ENCODE results near the gene PRKN.

Gene PRKN

GRCh38 chr6:161802231-161802630 lies 925.3 kb downstream of the PRKN start:
- no peak for DNase-seq (ENCODE audit: low read depth in 2 of 2)

DNA sequence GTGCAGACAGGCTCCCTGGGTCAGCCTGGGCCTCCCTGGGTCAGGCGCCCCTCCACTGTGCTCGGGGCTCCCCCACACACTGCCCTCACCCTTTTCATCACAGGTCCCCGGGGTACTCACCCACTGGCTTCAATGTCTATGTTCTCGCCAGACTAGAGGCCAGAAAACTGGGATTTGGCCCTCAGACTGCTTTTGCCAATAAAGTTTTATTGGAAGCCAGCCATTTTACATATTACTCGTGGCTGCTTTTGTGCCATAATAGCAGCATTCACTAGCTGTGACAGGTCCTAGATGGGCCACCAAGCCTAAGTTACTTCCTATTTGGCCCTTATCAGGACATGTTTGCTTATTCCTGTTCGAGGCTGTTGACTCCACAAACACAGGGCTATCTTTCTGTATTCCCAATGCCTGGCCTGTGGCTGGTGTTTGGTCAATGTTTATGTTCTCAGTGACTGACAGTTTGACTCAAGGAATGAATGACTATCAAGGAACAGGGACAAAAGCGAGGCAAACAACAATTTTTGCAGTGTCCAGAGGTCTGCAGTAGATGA lies 928.6 kb downstream of the PRKN start:
- DNase-seq (ENCODE audit: low read depth in 2 of 2) = no peak

DNA sequence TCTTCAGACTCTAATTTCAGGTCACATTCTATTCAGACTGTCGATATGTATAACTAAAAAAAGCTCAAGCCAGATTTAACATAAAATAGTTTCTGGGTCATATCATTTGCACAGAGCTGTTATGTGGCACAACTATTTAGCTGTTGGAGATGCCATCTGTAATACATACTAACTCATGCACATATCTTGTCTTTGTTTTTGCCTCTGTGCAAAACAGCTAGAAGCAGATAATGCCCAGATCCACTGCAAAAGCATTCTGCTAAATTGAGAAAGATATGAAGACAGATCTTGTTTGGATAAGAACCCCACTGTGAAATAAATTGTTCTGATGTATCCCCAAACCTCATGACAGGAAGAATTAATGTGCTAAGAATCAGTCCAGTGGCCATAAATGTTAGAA lies 930.9 kb downstream of the PRKN start:
- no peak for DNase-seq (ENCODE audit: low read depth in 2 of 2)

DNA sequence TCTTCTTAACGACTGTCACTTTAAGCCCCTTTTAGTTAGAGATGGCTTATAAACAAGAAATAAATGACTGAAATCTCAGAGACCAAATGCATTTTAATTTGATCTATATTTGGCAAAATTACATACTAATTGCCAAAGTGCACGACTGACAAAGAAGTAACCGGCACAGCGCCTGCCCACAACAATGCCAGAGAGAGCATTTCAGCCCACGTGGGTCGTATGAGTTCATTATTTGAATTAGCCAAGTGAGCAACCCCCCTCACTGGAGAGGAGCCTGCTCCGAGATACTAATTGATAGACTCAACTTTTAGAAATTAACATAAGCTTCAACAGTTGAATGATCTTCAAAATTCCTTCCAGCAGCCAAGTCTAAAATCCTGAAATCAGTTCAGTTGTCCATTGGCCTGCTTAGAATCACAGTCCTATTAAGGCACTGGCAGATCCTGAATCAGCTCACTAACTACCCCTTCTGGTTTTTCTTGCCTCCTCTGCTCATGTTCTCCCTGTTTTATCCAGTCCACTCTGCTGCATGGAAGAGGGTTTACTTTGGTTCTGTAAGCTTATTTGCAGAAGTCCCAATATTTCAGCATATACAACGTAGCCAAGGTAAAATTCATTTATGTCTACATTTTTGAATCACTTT lies 934.6 kb downstream of the PRKN start:
- DNase-seq (ENCODE audit: low read depth in 2 of 2) = no peak

- no peak for DNase-seq (ENCODE audit: low read depth in 2 of 2)
Measured at GRCh38 chr6:161788531-161788930, 939.0 kb downstream of the PRKN start.

DNA sequence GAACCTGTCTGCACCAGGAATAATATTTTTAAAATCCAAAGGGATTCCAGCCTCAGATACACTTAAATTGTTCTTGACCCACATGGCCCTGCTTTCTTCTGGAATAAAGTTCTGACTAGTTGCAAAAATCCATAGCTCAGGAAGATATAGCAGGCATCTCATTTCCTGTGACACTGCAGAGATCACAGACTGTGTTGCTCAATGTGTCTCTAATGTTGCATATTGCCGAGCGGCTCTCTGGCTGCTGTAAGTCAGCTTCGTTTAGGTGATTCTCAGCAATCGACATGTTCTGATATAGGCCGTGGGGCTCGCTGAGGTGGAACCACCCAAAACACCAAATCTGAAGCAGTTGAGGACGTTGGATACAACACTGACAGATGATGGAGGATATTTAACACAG lies 955.4 kb downstream of the PRKN start:
- DNase-seq (ENCODE audit: low read depth in 2 of 2) = no peak

DNA sequence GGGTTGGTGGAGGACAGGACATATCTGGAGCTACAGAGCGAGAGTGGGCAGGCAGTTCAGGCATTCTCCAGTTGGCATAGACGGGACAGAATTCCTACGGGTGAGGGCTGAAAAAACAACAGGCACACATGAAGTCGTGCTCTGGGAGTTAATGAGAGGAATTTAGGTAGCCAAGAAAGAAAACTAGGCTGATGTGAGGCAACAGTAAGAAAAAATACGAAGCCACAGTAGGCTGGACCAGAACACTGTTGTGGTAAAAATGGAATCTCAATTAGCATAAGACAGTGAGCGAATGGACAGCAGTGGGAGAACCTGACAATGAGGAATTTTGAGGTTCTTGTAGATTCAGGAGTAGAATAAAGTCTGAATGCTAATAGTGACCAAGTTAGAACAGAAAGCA lies 965.6 kb downstream of the PRKN start:
- DNase-seq (ENCODE audit: low read depth in 2 of 2) = no peak

DNA sequence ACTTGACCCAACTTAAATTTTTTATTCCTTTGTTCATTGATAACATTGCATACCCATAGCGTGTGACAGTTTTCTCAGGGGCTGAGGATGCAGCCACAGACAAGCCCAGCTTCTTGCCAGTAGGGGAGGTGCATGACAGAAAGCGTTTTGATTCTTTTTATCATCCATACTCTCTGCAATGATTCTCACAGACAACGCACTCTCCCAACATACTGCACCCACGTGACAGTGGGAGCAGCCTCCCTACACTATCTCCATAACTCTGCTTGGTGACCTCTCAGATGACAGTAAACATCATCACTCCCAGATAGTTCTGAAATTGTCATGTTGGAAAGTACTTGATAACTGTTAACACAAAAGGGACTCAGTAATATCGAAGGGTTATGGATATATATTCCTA lies 972.5 kb downstream of the PRKN start:
- no peak for DNase-seq (ENCODE audit: low read depth in 2 of 2)

DNA sequence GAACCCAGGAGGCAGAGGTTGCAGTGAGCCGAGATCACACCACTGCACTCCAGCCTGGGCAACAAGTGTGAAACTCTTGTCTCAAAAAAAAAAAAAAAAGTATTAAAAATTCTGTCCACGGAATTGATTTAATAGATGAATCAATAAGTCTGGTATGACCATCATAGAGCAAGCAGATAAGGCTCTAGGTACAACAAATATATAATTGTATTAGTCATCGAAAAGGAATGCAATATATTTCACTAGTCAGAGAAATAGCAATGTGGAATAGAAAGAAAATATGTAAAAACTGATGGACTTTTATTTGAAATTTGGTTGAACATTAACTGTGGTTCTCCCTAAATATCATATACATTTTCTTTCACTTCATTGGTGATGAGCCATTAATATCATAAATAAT lies 976.9 kb downstream of the PRKN start:
- no peak for DNase-seq (ENCODE audit: low read depth in 2 of 2)

GRCh38 chr6:161749576-161749975 lies 978.0 kb downstream of the PRKN start:
- DNase-seq (ENCODE audit: low read depth in 2 of 2) = no peak

DNA sequence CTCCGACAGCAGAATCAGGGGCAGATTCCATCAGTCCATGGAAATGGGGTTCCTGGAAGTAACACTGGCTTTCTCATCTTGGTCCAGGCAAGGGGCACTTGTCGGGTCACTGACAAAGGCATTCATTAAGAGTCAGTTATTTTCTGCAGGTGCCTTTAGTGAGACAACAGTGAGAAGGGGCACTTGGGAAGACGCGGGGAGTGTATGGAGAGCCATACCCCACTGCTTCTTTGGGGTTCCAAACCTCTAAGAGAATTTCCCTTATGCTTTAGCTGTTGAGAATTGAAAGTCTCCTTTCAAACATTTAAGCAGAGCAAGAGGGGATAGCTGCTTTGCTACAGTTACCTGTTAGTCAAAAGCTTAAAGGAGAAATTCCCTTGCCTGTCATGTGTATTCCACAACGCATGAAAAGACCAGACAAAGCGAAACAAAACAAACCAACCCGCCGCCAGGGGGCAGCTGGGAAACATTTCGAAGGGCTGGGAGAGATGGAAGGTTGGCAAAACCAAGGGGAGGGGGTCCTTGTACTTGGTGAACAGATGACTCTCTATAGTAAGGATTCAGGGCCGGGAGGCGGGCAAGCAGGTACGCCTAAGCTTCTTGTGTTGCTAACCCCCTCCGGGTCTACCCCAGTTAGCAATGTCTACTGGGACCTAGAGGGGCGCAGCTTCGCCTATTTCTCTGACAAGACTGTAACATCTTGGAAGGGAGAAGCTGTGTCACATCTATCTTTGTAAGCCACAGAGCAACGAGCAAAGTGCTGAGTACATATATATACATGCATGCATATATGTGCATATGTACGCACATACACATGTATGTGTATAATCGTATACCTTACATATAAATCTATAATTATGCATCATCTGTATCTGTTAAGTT lies 978.8 kb downstream of the PRKN start:
- no peak for DNase-seq (ENCODE audit: low read depth in 2 of 2)

DNA sequence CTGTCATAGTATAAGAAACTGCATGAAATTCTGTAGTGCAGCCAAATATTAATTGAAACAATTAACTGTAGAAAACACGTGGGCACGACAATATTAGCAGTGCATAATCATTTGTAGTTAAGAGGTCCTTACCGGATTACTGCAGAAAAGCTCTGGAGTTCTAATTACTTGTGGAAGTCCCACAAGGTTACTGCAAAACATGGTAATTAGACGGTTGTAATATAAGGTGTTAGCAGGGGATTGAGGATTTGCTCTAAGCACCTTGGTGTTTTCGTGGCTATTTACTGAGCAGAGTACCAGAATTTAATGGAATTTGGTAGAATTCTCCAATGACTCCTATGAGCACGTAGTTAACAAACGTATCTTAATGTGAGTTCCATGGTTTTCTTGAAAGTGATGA lies 980.1 kb downstream of the PRKN start:
- DNase-seq (ENCODE audit: low read depth in 2 of 2) = no peak

DNA sequence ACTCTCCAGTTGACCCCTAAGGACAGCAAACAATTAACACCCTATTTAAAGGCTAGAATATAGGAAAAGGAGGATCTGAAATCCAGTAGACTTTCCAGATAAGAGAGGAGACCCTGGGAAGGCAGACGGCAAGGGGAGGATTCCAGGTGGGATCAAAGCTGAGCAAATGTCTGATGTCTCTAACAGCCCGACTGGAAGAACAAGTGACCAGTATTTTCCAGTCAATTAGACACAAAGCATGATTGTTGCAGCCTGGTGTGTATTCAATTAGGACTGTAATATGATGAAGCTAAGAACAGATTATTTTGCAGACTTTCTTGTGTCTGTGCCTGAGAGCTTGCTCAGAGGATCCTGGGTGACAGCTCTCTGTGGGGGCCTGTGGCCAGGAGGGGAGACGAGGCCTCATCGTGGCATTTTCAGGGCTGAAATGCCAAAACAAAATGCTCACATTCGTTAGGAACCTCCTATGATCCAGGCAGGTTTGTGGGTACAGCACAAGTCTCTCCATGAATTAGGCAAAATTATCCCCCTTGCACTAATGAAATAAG lies 981.9 kb downstream of the PRKN start:
- DNase-seq (ENCODE audit: low read depth in 2 of 2) = no peak

DNA sequence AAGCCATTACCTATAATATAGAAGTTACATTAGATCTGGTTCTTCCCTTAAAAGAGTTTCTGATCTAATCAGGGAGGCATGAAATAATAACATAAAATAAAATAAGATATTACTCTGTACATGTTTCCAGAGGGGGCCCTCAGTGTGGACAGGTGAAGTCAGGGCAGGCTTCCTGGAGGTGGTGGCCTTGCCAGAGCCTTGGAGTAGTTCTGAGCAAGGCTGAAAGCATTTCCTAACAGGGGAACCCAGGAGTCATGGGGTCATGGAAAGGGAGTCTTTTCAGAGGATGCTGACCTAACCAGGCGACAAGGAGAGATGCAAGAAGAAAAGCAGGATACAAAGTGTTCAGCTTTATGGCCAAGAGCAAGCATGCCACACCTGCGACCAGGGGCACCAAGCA lies 982.4 kb downstream of the PRKN start:
- no peak for DNase-seq (ENCODE audit: low read depth in 2 of 2)

DNA sequence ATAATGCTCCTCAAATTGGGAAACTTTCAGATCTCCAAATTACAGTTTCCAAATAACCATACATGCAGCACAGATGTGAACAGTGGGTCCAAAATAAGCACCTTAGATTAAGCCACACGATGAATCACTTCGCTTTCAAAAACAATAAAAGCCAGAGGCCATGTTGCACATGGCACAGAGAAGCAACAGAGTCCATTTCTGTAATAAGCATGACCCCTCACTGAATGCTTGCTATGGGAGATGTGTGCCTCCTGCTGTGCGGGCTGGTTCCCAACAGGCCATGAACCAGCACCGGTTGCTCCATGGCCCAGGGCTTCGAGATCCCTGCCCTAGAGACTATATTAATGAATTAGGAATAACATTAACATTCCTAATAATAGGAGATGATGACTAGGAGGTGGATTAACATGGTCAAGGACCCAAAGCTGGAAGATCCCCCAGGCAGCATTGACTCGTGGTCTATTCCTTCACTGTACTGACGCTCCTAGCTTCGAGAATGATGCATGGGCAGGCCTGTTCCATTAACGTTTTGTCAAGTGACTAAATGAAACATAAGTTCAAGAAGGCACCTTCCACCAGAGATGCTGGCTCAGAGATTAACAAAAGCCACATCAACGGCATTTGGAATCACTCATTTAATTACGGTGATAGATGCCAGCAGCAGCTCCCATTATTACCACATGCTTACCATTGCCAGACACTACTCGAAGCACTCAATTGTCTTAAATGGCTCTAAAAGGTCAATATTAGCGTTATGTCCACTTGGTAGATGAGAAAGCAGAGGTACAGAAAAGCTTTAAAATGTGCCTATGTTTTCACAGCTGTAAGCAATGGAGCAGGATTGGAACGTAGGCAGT lies 983.1 kb downstream of the PRKN start:
- DNase-seq (ENCODE audit: low read depth in 2 of 2) = no peak

DNA sequence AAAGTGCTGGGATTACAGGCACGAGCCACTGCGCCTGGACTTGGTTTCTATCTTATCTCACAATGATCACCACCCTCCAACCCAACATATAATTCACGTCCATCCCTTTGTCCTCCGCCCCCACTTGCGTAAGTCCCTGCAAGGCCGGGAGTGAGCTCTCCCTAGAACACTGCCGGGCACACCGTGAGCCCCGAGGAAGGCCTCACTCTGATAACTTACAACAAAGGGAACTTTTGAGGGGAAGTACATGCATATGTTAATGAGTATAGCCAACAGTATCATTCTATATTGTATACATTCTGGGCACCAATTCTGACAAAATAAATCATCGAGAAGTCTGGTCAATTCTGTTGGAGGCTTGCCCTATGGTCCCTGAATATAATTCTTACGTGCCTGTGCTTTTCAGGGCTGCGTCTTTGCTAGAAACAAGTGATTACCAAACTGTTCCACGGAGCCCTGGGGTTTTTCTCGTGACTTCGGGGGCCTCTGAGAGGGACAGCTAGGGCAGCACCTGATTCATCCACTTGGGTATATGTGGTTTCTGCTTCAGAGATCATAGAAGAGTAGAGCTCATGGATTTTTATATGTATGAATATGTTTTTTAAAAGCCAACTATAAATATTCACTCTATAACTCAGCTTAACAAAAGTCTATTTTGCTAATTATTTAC lies 983.9 kb downstream of the PRKN start:
- no peak for DNase-seq (ENCODE audit: low read depth in 2 of 2)

DNA sequence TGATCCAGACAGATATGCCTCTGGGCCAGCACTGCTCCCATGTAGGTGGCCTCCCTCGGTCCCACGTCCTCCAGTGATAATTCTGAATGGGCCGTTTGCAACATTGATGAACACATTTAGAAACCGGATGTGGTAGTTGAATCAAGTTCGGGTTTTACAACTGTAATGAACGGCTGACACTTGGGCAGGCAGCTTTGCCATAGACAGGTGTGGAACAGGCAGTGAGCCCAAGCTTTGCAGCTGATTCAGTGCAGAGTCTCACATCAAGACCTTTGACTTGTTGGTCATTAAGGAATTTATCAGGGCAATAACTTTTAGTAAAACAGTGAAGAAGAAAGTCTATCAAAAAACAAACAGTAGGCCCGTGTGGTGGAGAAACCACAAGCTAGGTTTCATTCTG lies 987.1 kb downstream of the PRKN start:
- DNase-seq (ENCODE audit: low read depth in 2 of 2) = no peak

- no peak for DNase-seq (ENCODE audit: low read depth in 2 of 2)
Measured at GRCh38 chr6:161736781-161737292, 990.7 kb downstream of the PRKN start.

GRCh38 chr6:161736326-161736725 lies 991.2 kb downstream of the PRKN start:
- no peak for DNase-seq (ENCODE audit: low read depth in 2 of 2)

DNA sequence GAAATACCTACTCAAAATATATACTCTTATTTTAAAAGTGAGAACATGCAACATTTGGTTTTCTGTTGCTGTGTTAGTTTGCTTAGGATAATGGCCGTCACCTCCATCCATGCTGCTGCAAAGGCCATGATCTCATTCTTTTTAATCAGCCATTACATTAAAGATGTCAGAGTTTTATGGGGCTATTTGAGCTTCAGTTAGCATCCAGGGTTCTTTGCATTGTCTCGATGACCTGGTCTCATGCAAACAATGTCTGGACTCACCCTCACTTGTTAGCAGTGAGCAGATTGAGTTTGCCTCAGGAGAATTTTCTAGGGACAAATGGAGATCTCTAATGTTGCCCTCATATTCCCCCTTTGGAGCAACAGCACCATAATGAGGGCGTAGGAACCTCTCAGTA lies 995.0 kb downstream of the PRKN start:
- no peak for DNase-seq (ENCODE audit: low read depth in 2 of 2)
